A549 (cell line): ENCODE measurements around the gene RXRA. TPM values are rescaled to one million over a fixed set of nuclear protein-coding genes. Genes with fewer than 3 reads are reported as not detected.

Source experiments
- ATAC-seq, 2 experiments: fragments of 200-7000 bp in 1 of 2; fragments of >200 bp in 1 of 2; cut with Nextera tagmentation in 1 of 2; cut with Tn5 transposase in 1 of 2; 3 replicates each; pipeline versions ENCODE4 v1.8.0 to v1.9.1; 2018 to 2020; ENCODE audit warnings: mild to moderate bottlenecking in 1 of 2, moderate library complexity in 1 of 2
- CTCF ChIA-PET: fragments of 300-600 bp; sonication (Branson Sonifier 250); formaldehyde crosslinking; extraction: SDS; loops from one replicate; lab custom pipeline; 2021; ENCODE audit warnings: antibody characterized with exemption, inconsistent platforms; lab: Yijun Ruan, JAX
- POLR2A ChIA-PET: fragments of 350-600 bp; formaldehyde crosslinking; extraction: SDS; loops from one replicate; lab custom pipeline; 2021; ENCODE audit warnings: antibody characterized with exemption, inconsistent platforms; lab: Yijun Ruan, JAX
- DNase-seq, 2 experiments: peaks; one replicate each; pipeline versions ENCODE4 v3.0.0 to v3.0.0-alpha.2; 2011 to 2016; ENCODE audit warnings: low read depth in 1 of 2, low spot score in 1 of 2
- FAIRE-seq: peaks from 2 replicates; lab custom pipeline; 2011; peaks lifted over from hg19 to GRCh38; lab: Jason Lieb, UNC
- H3K27ac ChIP-seq, 2 experiments: fragments of >200 bp; sonication (Bioruptor Twin); formaldehyde crosslinking; 3 replicates each; pipeline ENCODE4 v1.5.1; 2016 to 2017
- H3K4me1 ChIP-seq: fragments of >200 bp; sonication (Bioruptor Twin); formaldehyde crosslinking; 3 replicates; pipeline ENCODE4 v1.6.1; 2016
- H3K4me2 ChIP-seq: fragments of >200 bp; sonication (Bioruptor Twin); formaldehyde crosslinking; 3 replicates; pipeline ENCODE4 v1.6.1; 2016
- H3K4me3 ChIP-seq: fragments of >200 bp; sonication (Bioruptor Twin); formaldehyde crosslinking; 3 replicates; pipeline ENCODE4 v1.5.1; 2016
- H3K9me3 ChIP-seq: fragments of >200 bp; sonication (Bioruptor Twin); formaldehyde crosslinking; 3 replicates; pipeline ENCODE4 v1.6.1; 2016
- CEBPB ChIP-seq, 2 experiments: fragments of >200 bp in 1 of 2; sonication (Bioruptor Twin) in 1 of 2; formaldehyde crosslinking in 1 of 2; IDR thresholded peaks; 2 replicates each; pipeline ENCODE4 v1.6.1; 2012 to 2016
- EHF ChIP-seq: fragments of 250-450 bp; sonication (Bioruptor Pico); IDR thresholded peaks from 2 replicates; pipeline ENCODE4 v1.5.0; 2020; ENCODE audit warnings: mild to moderate bottlenecking
- EHMT2 ChIP-seq: fragments of 200-600 bp; sonication (generic); IDR thresholded peaks from 2 replicates; pipeline ENCODE4 v1.6.1; 2016; ENCODE audit warnings: antibody characterized with exemption, low read depth, mild to moderate bottlenecking, moderate library complexity
- ESRRA ChIP-seq: fragments of 150-350 bp; IDR thresholded peaks from 2 replicates; pipeline ENCODE4 v1.6.1; 2014; ENCODE audit warnings: mild to moderate bottlenecking, low read length, borderline replicate concordance
- FOSL2 ChIP-seq, 2 experiments: fragments of 450-650 bp in 1 of 2; fragments of >200 bp in 1 of 2; sonication (Bioruptor Twin) in 1 of 2; formaldehyde crosslinking; IDR thresholded peaks; 2 replicates each; pipeline versions ENCODE4 v1.5.0 to v1.6.1; 2016 to 2020; ENCODE audit warnings: mild to moderate bottlenecking in 1 of 2, moderate library complexity in 1 of 2
- GATA3 ChIP-seq: IDR thresholded peaks from 2 replicates; pipeline ENCODE4 v1.6.1; 2012; ENCODE audit warnings: borderline replicate concordance
- HDAC2 ChIP-seq: fragments of 200-600 bp; sonication (generic); IDR thresholded peaks from 2 replicates; pipeline ENCODE4 v1.6.1; 2016
- HEYL ChIP-seq: fragments of 250-450 bp; sonication (Bioruptor Pico); IDR thresholded peaks from 2 replicates; pipeline ENCODE4 v1.8.0; 2021; ENCODE audit warnings: mild to moderate bottlenecking, moderate library complexity
- HOXA7 ChIP-seq: fragments of 250-450 bp; sonication (Bioruptor Pico); IDR thresholded peaks from 2 replicates; pipeline ENCODE4 v1.5.0; 2020; ENCODE audit warnings: mild to moderate bottlenecking, moderate library complexity
- HOXB13 ChIP-seq: fragments of 250-450 bp; sonication (Bioruptor Pico); IDR thresholded peaks from 2 replicates; pipeline ENCODE4 v1.5.0; 2020; ENCODE audit warnings: low read depth, mild to moderate bottlenecking, moderate library complexity
- JUNB ChIP-seq: fragments of >200 bp; sonication (Bioruptor Twin); formaldehyde crosslinking; IDR thresholded peaks from 2 replicates; pipeline ENCODE4 v1.6.1; 2016
- KDM1A ChIP-seq: fragments of 200-600 bp; sonication (generic); IDR thresholded peaks from 2 replicates; pipeline ENCODE4 v1.6.1; 2016; ENCODE audit warnings: low read depth, mild to moderate bottlenecking
- MYC ChIP-seq: IDR thresholded peaks from 2 replicates; pipeline ENCODE4 v1.6.1; 2012; ENCODE audit warnings: mild to moderate bottlenecking, inconsistent platforms, low read length, improper control_type of control experiment, borderline replicate concordance
- NFE2L2 ChIP-seq: fragments of 150-350 bp; conservative IDR thresholded peaks from 2 replicates; pipeline ENCODE4 v1.6.1; 2014; ENCODE audit warnings: low read length
- NPAS2 ChIP-seq: fragments of 250-450 bp; sonication (Bioruptor Pico); IDR thresholded peaks from 2 replicates; pipeline ENCODE4 v1.8.0; 2022; ENCODE audit warnings: mild to moderate bottlenecking, moderate library complexity, borderline replicate concordance
- POLR2A ChIP-seq: IDR thresholded peaks from 2 replicates; pipeline ENCODE4 v1.6.1; 2012; ENCODE audit warnings: mild to moderate bottlenecking, low read length
- RAD21 ChIP-seq, 2 experiments: fragments of >200 bp in 1 of 2; sonication (Bioruptor Twin) in 1 of 2; formaldehyde crosslinking in 1 of 2; IDR thresholded peaks in 1 of 2; conservative IDR thresholded peaks in 1 of 2; 2 replicates in 1 of 2; 3 replicates in 1 of 2; pipeline ENCODE4 v1.6.1; 2012 to 2018; ENCODE audit warnings: inconsistent platforms in 1 of 2
- RARB ChIP-seq: fragments of 250-450 bp; sonication (Bioruptor Pico); IDR thresholded peaks from 2 replicates; pipeline ENCODE4 v1.8.0; 2021; ENCODE audit warnings: mild to moderate bottlenecking, moderate library complexity
- RCOR1 ChIP-seq: fragments of 150-350 bp; IDR thresholded peaks from 2 replicates; pipeline ENCODE4 v1.6.1; 2014; ENCODE audit warnings: antibody characterized with exemption, low read length, low read depth
- RNF2 ChIP-seq: fragments of 200-600 bp; sonication (generic); IDR thresholded peaks from 2 replicates; pipeline ENCODE4 v1.6.1; 2016; ENCODE audit warnings: low read depth, mild to moderate bottlenecking, antibody characterized with exemption, moderate library complexity, borderline replicate concordance
- SMC3 ChIP-seq: fragments of >200 bp; sonication (Bioruptor Twin); formaldehyde crosslinking; IDR thresholded peaks from 3 replicates; pipeline ENCODE4 v1.6.1; 2018; ENCODE audit warnings: inconsistent platforms
- SREBF2 ChIP-seq: fragments of 450-650 bp; IDR thresholded peaks from 2 replicates; pipeline ENCODE4 v1.6.1; 2014; ENCODE audit warnings: mild to moderate bottlenecking, moderate library complexity
- TFCP2L1 ChIP-seq: fragments of 250-450 bp; sonication (Bioruptor Pico); IDR thresholded peaks from 2 replicates; pipeline ENCODE4 v1.5.0; 2021; ENCODE audit warnings: mild to moderate bottlenecking
- USF2 ChIP-seq: fragments of 450-650 bp; IDR thresholded peaks from 2 replicates; pipeline ENCODE4 v1.6.1; 2014; ENCODE audit warnings: antibody characterized with exemption
- ZC3H11A ChIP-seq: fragments of 450-650 bp; IDR thresholded peaks from 2 replicates; pipeline ENCODE4 v1.6.1; 2014; ENCODE audit warnings: antibody characterized with exemption, mild to moderate bottlenecking
- ZNF302 ChIP-seq: fragments of 250-450 bp; sonication (Bioruptor Pico); IDR thresholded peaks from 2 replicates; pipeline ENCODE4 v1.9.0; 2021; ENCODE audit warnings: inconsistent platforms, mild to moderate bottlenecking, moderate library complexity
- WGBS: methylation state at CpG from one replicate; pipeline ENCODE4 v1.1.6; 2017; ENCODE audit errors: missing lambda C conversion rate; 5-methylcytosine and 5-hydroxymethylcytosine counted together
- polyA plus RNA-seq, 4 experiments: library from polyadenylated mRNA; depleted of rRNA in 3 of 4; stranded (reverse); fragments of >200 nt; fragmentation: RNase III in 1 of 4; extraction: RNeasy Plus Mini Kit Qiagen cat#74134 plus additional on column Dnase treatment in 1 of 4; gene quantifications; 2 replicates in 3 of 4; 3 replicates in 1 of 4; pipeline ENCODE4 v1.2.3, GENCODE V29; 2011 to 2017
- TF ChIP-seq, protein P1 (sequence below): IDR thresholded peaks from 2 replicates; pipeline ENCODE4 v1.6.1; 2012
- TF ChIP-seq, protein P2 (sequence below): IDR thresholded peaks from 2 replicates; pipeline ENCODE4 v1.6.1; 2012; ENCODE audit warnings: low read depth, borderline replicate concordance

RXRA gene
- polyA plus RNA-seq, 2 of the 4 experiments (the other 2 are of a cell fraction): 6.6 to 23.9 TPM

DNA sequence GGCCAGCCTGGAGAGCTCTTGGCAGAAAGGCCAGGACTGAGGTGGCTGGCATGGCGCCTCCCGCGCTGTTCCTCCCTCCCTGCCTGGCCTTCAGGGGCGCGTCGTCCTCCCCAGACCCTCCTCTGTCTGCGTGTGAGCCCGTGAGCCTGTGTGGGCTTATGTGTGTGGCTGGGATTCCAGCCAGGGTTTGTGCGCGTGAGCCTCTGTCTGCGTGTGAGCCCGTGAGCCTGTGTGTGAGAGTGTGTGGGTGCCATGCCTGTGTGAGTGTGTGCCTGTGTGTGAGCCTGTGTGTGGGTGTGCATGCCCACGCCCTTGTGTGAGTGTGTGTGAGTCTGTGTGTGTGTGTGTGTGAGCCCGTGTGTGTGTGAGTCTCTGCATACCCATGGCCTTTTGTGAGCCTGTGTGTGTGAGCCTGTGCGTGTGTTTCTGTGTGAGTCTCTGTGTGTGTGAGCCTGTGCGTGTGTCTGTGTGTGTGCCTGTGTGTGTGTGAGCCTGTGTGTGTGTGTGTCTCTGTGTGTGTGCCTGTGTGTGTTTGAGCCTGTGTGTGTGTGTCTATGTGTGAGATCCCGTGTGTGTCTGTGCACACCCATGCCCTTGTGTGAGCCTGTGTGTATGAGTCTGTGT, 13.0 kb downstream of the RXRA start:
- ATAC-seq: no peak
- DNase-seq: no peak
- Histone ChIP-seq H3K4me2 (no peak overlapping the region), H3K27ac (no peak overlapping the region; a peak in 1 of 6 replicates), H3K4me3 (no peak overlapping the region), H3K4me1 (peaks cover 6% of the 10 kb centered on the region; the same call in 2 of the 3 replicates), H3K9me3 (no peaks in the 10 kb centered on the region)
- ChIA-PET CTCF (no interaction called here), POLR2A (no interaction called here)
- 95% methylated on average over 9 of the region's 17 CpGs for WGBS
- FAIRE-seq: no peak
- TF ChIP-seq SMC3: no peak
- TF ChIP-seq ESRRA: no peak
- no peak for TF ChIP-seq HDAC2
- no peak for TF ChIP-seq NFE2L2
- no peak for TF ChIP-seq HOXB13
- no peak for TF ChIP-seq EHMT2
- no peak for TF ChIP-seq RCOR1
- TF ChIP-seq KDM1A: no peak
- TF ChIP-seq, protein P1, sequence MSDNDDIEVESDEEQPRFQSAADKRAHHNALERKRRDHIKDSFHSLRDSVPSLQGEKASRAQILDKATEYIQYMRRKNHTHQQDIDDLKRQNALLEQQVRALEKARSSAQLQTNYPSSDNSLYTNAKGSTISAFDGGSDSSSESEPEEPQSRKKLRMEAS: no peak
- no peak for TF ChIP-seq ZC3H11A
- no peak for TF ChIP-seq HOXA7 (CRISPR knock-in tag)
- no peak for TF ChIP-seq MYC

- 0 out of 6 replicates have a peak overlapping the region, but pooled peaks of 1 of the 2 experiments have one; percentile 16 for H3K27ac ChIP-seq
- H3K4me1 ChIP-seq: peaks cover under 1% of the 10 kb centered on the region; the same call in 1 of the 3 replicates
- H3K4me3 ChIP-seq: no peak overlapping the region
- TF ChIP-seq GATA3: no peak
- no peak for TF ChIP-seq TFCP2L1 (CRISPR knock-in tag)
- no peak for TF ChIP-seq RARB (CRISPR knock-in tag)
- TF ChIP-seq JUNB: no peak
- no peak for TF ChIP-seq RCOR1
- TF ChIP-seq, protein P2, sequence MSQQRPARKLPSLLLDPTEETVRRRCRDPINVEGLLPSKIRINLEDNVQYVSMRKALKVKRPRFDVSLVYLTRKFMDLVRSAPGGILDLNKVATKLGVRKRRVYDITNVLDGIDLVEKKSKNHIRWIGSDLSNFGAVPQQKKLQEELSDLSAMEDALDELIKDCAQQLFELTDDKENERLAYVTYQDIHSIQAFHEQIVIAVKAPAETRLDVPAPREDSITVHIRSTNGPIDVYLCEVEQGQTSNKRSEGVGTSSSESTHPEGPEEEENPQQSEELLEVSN: no peak
- TF ChIP-seq RAD21 (conservative IDR thresholded peaks at IDR 0.05 in 1 of 2, IDR thresholded peaks at IDR 0.05 in 1 of 2): no peak
- no peak for TF ChIP-seq POLR2A
- TF ChIP-seq CEBPB (IDR thresholded peaks at IDR 0.05): no peak
- TF ChIP-seq EHF (CRISPR knock-in tag): no peak
- no peak for TF ChIP-seq SREBF2
- no peak for TF ChIP-seq NPAS2 (CRISPR knock-in tag)
- no peak for TF ChIP-seq HOXB13
- no peak for TF ChIP-seq HDAC2
- TF ChIP-seq FOSL2 (IDR thresholded peaks at IDR 0.05): no peak
- no peak for TF ChIP-seq FOSL2 (CRISPR knock-in tag; IDR thresholded peaks at IDR 0.05)
- TF ChIP-seq ZNF302 (CRISPR knock-in tag): no peak
- no peak for TF ChIP-seq ZC3H11A
- no peak for TF ChIP-seq RNF2
- no peak for TF ChIP-seq USF2
- TF ChIP-seq HEYL (CRISPR knock-in tag): no peak
- ATAC-seq (no peak), DNase-seq (no peak), FAIRE-seq (no peak)
- H3K4me2 ChIP-seq: no peak overlapping the region
- H3K9me3 ChIP-seq: no peaks in the 10 kb centered on the region
- WGBS: 93% methylated on average over 26 of the region's 28 CpGs
- ChIA-PET CTCF (interaction anchor here (1.4 to 1.6 kb wide), 4 partner anchors 9 to 170 kb away, joined by 5 to 7 read pairs (median 6); no protein-coding TSS in a partner anchor), POLR2A (no interaction called here)
Measured at GRCh38 chr9:134340475-134341160, 14.4 kb downstream of the RXRA start.
